ENCODE measurements around the gene FAM78B. TPM values are rescaled to one million over a fixed set of nuclear protein-coding genes. Genes with fewer than 3 reads are reported as not detected.

FAM78B gene
- total RNA-seq, 1 donor from 2014 or later, result not detected

- no peak for DNase-seq (ENCODE audit: extremely low read depth, low read depth, low spot score)
Measured at GRCh38 chr1:166020210-166020609, 146.6 kb downstream of the FAM78B start.

Data from glomerular endothelial cell (primary cell).